ENCODE results near the gene CPNE5. TPM values are rescaled to one million over a fixed set of nuclear protein-coding genes. Genes with fewer than 3 reads are reported as not detected.

Gene CPNE5
- total and polyA plus RNA-seq, 4 experiments from 2014 or later = 0.47 to 2.7 (median 1.3) TPM

DNA sequence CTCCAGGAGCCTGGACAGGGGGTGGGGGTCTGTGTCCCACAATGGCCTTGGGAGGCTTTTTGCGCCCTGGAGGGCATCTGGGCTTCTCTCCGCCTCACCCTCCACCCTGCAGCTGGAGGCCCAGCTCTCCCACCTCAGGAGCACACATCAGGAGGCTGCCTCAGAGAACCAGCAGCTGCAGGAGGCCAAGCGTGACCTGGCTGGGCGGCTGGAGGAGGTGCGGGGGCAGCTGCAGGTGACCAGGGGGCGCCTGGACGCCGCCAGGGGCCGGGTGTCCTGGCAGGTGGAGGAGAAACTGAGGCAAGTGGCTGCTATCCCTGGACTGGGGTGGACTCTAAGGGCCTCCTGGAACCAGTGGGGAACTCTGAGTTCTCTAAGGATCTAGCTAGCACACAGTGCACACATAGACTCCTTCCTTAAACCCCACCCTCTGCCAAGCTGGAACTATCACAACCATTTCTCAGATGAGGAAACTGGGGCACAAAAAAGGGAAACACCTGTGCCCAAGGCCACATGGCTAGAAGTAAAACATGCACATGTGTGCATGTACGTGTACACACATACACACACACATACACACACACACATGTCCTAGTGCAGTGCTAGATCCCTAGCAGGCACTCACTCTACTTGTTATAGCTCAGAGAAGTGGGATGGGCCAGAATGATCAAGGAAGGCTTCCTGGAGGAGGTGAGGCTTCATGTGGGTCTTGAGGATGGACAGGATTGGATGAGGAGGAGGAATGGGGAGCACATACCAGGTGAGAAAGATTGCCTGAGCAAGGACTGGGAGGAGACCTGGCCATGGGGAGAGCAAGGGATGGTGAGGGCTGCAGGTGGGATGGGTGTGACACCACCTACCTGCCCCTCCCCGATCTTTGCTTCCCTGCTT is 118.7 kb downstream of the CPNE5 start:
- Mint-ChIP-seq H3K27me3 (no peaks in the 10 kb centered on the region), H3K27ac (peak overlapping the region in 1 of 7 donors; percentile 44), H3K4me1 (peaks cover 3 to 7% (median 4%) of the 10 kb centered on the region in 4 donors), H3K9me3 (no peaks in the 10 kb centered on the region), H3K4me3 (no peak overlapping the region), H3K36me3 (no peaks in the 10 kb centered on the region)
- Histone ChIP-seq H3K4me1 (ENCODE audit: insufficient read depth, low read length) (no peaks in the 10 kb centered on the region), H3K9me3 (ENCODE audit: control insufficient read depth in 1 of 2, low read length in 2 of 2) (no peaks in the 10 kb centered on the region), H3K27me3 (ENCODE audit: insufficient read depth, low read length) (no peaks in the 10 kb centered on the region), H3K27ac (ENCODE audit: low read depth, low read length) (no peak overlapping the region), H3K4me3 (ENCODE audit: low read length in 2 of 2) (no peak overlapping the region), H3K36me3 (ENCODE audit: insufficient read depth, low read length) (no peaks in the 10 kb centered on the region)
- CTCF ChIA-PET (ENCODE audit: partially characterized antibody) = interaction anchor here (2.7 kb wide), 1 partner anchor 38 kb away, joined by 11 read pairs; no protein-coding TSS in a partner anchor
- DNase-seq = no peak
- intact Hi-C loops (cut with micrococcal nuclease) = loop anchor here (5.0 kb wide), 1 partner anchor 37 kb away; no protein-coding TSS in a partner anchor
- POLR2A ChIA-PET (ENCODE audit: partially characterized antibody) = interaction anchor here (1.2 kb wide), 1 partner anchor 38 kb away, joined by 3 read pairs; no protein-coding TSS in a partner anchor

GRCh38 chr6:36719126-36719525 is 120.1 kb downstream of the CPNE5 start:
- H3K9me3 ChIP-seq (ENCODE audit: control insufficient read depth in 1 of 2, low read length in 2 of 2) = no peaks in the 10 kb centered on the region
- H3K27me3 ChIP-seq (ENCODE audit: insufficient read depth, low read length) = no peaks in the 10 kb centered on the region
- H3K4me3 ChIP-seq (ENCODE audit: low read length in 2 of 2) = no peak overlapping the region
- ChIA-PET POLR2A (ENCODE audit: partially characterized antibody) (no interaction called here), CTCF (ENCODE audit: partially characterized antibody) (interaction anchor here (2.7 kb wide), 1 partner anchor 40 kb away, joined by 11 read pairs; no protein-coding TSS in a partner anchor)
- intact Hi-C loops (cut with micrococcal nuclease) = no loop called here
- no peaks in the 10 kb centered on the region for H3K36me3 Mint-ChIP-seq
- DNase-seq = no peak
- H3K4me1 Mint-ChIP-seq = peaks cover 0 to 2% (median 0%) of the 10 kb centered on the region in 4 donors
- no peaks in the 10 kb centered on the region for H3K36me3 ChIP-seq (ENCODE audit: insufficient read depth, low read length)
- no peak overlapping the region for H3K27ac ChIP-seq (ENCODE audit: low read depth, low read length)
- no peaks in the 10 kb centered on the region for H3K27me3 Mint-ChIP-seq
- no peak overlapping the region for H3K27ac Mint-ChIP-seq
- no peaks in the 10 kb centered on the region for H3K4me1 ChIP-seq (ENCODE audit: insufficient read depth, low read length)
- H3K9me3 Mint-ChIP-seq = no peaks in the 10 kb centered on the region
- H3K4me3 Mint-ChIP-seq = no peak overlapping the region

- Histone ChIP-seq H3K27me3 (ENCODE audit: insufficient read depth, low read length) (no peaks in the 10 kb centered on the region), H3K36me3 (ENCODE audit: insufficient read depth, low read length) (no peaks in the 10 kb centered on the region), H3K9me3 (ENCODE audit: control insufficient read depth in 1 of 2, low read length in 2 of 2) (no peaks in the 10 kb centered on the region), H3K4me3 (ENCODE audit: low read length in 2 of 2) (no peak overlapping the region), H3K4me1 (ENCODE audit: insufficient read depth, low read length) (no peaks in the 10 kb centered on the region), H3K27ac (ENCODE audit: low read depth, low read length) (no peak overlapping the region)
- peaks cover 0 to 2% (median 0%) of the 10 kb centered on the region in 4 donors for H3K4me1 Mint-ChIP-seq
- no peak for DNase-seq
- POLR2A ChIA-PET (ENCODE audit: partially characterized antibody) = no interaction called here
- no peaks in the 10 kb centered on the region for H3K27me3 Mint-ChIP-seq
- H3K27ac Mint-ChIP-seq = no peak overlapping the region
- no peaks in the 10 kb centered on the region for H3K36me3 Mint-ChIP-seq
- H3K4me3 Mint-ChIP-seq = no peak overlapping the region
- H3K9me3 Mint-ChIP-seq = no peaks in the 10 kb centered on the region
- CTCF ChIA-PET (ENCODE audit: partially characterized antibody) = interaction anchor here (2.7 kb wide), 1 partner anchor 40 kb away, joined by 11 read pairs; no protein-coding TSS in a partner anchor
- intact Hi-C loops (cut with micrococcal nuclease) = no loop called here
These were observed 120.7 kb downstream of the CPNE5 start for GRCh38 chr6:36718560-36718959.

DNA sequence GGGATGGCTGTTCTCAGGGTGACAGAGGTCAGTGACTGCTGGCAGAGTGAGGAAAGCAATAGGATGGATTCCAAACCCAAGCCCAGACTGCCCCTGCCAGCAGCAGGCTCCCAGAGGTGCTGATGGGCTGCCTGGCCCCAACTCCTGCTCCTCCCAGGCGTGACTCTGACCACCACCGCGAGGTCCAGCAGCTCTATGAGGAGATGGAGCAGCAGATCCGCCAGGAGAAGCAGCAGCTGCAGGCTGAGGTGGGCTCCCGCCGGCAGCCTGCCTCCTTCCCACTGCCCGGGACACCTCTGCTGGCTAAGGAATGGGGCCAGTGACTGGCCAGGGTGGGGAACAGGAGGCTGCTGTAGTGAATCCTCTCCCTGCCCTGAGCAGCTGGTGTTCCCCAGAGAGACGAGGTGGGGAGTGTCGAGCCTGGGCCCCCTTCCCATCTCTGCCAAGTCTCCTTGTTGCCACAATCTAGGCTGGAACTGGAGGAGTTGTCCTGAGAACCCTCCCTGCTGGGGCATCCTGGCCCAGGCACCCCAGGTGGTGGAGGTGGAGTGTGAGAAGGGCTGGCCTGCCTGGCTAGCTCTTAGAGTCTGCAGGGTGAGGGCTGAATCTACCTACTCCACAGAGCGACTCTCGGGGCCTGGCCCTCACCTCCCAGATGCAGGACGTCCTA is 121.2 kb downstream of the CPNE5 start:
- POLR2A ChIA-PET (ENCODE audit: partially characterized antibody) = no interaction called here
- CTCF ChIA-PET (ENCODE audit: partially characterized antibody) = interaction anchor here (2.7 kb wide), 1 partner anchor 41 kb away, joined by 11 read pairs; no protein-coding TSS in a partner anchor

DNA sequence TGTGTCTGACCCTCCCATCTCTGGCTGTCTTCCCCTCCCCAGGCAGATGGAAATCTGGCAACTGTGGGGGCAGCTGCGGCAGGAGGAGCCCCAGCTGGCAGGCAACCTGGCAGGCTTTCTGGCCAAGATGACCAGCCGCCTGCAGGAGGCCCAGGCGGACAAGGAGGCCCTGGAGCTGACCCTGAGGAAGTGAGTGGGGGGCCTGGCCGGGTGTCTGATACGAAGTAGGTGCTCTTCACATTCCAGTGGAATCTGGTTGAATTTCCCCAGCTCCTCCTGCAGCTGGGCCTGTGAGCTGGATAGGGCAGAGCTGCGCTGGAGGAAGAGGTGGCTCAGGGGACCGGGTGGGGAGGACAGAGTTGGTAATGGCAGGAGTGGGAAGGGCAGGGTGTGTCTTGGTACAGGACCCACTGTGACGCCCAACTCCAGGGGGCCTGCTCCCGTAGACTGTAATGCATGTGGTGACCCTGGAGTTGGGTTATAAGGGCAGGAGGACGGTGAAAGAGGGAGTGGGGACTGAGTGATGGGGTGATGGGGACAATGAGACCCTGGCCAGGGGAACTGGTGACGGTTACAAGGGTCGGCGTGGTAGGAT is 121.9 kb downstream of the CPNE5 start:
- Histone ChIP-seq H3K36me3 (ENCODE audit: insufficient read depth, low read length) (no peaks in the 10 kb centered on the region), H3K4me1 (ENCODE audit: insufficient read depth, low read length) (no peaks in the 10 kb centered on the region), H3K4me3 (ENCODE audit: low read length in 2 of 2) (no peak overlapping the region), H3K27me3 (ENCODE audit: insufficient read depth, low read length) (no peaks in the 10 kb centered on the region), H3K27ac (ENCODE audit: low read depth, low read length) (no peak overlapping the region), H3K9me3 (ENCODE audit: control insufficient read depth in 1 of 2, low read length in 2 of 2) (no peaks in the 10 kb centered on the region)
- POLR2A ChIA-PET (ENCODE audit: partially characterized antibody) = no interaction called here
- no peak overlapping the region for H3K4me3 Mint-ChIP-seq
- no peaks in the 10 kb centered on the region for H3K27me3 Mint-ChIP-seq
- H3K36me3 Mint-ChIP-seq = no peaks in the 10 kb centered on the region
- peaks cover 0 to 2% (median 0%) of the 10 kb centered on the region in 4 donors for H3K4me1 Mint-ChIP-seq
- no peak overlapping the region for H3K27ac Mint-ChIP-seq
- CTCF ChIA-PET (ENCODE audit: partially characterized antibody) = interaction anchor here (0.5 to 1.2 kb wide), 2 partner anchors 42 to 102 kb away, joined by 3 to 4 read pairs; no protein-coding TSS in a partner anchor
- intact Hi-C loops (cut with micrococcal nuclease) = no loop called here
- no peaks in the 10 kb centered on the region for H3K9me3 Mint-ChIP-seq
- no peak for DNase-seq

More for the DNA sequence above, 121.2 kb downstream of the CPNE5 start:
- H3K36me3 Mint-ChIP-seq = no peaks in the 10 kb centered on the region
- no peaks in the 10 kb centered on the region for H3K36me3 ChIP-seq (ENCODE audit: insufficient read depth, low read length)
- no peaks in the 10 kb centered on the region for H3K27me3 Mint-ChIP-seq
- no peaks in the 10 kb centered on the region for H3K27me3 ChIP-seq (ENCODE audit: insufficient read depth, low read length)
- intact Hi-C loops (cut with micrococcal nuclease) = no loop called here
- no peak overlapping the region for H3K27ac Mint-ChIP-seq
- no peaks in the 10 kb centered on the region for H3K9me3 Mint-ChIP-seq
- no peak overlapping the region for H3K4me3 Mint-ChIP-seq
- H3K4me3 ChIP-seq (ENCODE audit: low read length in 2 of 2) = no peak overlapping the region
- H3K9me3 ChIP-seq (ENCODE audit: control insufficient read depth in 1 of 2, low read length in 2 of 2) = no peaks in the 10 kb centered on the region
- H3K4me1 Mint-ChIP-seq = peaks cover 0 to 2% (median 0%) of the 10 kb centered on the region in 4 donors
- H3K4me1 ChIP-seq (ENCODE audit: insufficient read depth, low read length) = no peaks in the 10 kb centered on the region
- DNase-seq = no peak
- H3K27ac ChIP-seq (ENCODE audit: low read depth, low read length) = no peak overlapping the region

DNA sequence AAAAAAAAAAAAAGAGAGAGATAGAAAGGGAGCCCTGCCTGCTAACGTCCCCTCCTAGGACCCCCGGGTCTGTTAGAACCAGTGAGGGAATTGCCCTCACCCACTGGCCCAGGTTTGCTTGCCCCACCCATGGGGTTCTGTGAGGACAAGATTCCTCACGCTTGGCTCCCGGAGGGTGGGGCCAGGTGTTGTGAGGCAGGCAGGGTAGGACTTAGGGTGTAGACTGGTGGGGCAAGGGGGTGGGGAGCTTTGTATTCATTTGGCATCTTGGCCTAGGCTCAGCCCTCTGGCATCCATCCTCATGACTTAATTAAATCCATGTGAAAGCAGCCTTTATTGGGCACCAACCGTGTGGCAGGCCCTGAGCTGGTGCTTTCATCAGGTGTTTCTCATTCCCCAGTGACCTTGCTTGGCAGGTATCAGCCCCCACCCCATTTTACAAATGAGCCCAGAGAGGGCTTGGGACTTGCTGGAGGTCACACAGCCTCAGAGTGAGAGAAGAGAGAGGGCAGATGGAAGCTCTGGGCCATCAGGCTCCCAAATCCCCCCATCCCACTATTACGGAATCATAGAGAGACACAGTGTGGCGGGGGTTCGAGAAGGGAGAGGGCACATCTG is 122.7 kb downstream of the CPNE5 start:
- Mint-ChIP-seq H3K27me3 (no peaks in the 10 kb centered on the region), H3K9me3 (no peaks in the 10 kb centered on the region), H3K4me1 (peaks cover 0 to 2% (median 0%) of the 10 kb centered on the region in 4 donors), H3K4me3 (no peak overlapping the region), H3K27ac (no peak overlapping the region), H3K36me3 (no peaks in the 10 kb centered on the region)
- DNase-seq = no peak
- Histone ChIP-seq H3K9me3 (ENCODE audit: control insufficient read depth in 1 of 2, low read length in 2 of 2) (no peaks in the 10 kb centered on the region), H3K27ac (ENCODE audit: low read depth, low read length) (no peak overlapping the region), H3K4me1 (ENCODE audit: insufficient read depth, low read length) (no peaks in the 10 kb centered on the region), H3K27me3 (ENCODE audit: insufficient read depth, low read length) (no peaks in the 10 kb centered on the region), H3K36me3 (ENCODE audit: insufficient read depth, low read length) (no peaks in the 10 kb centered on the region), H3K4me3 (ENCODE audit: low read length in 2 of 2) (no peak overlapping the region)
- ChIA-PET CTCF (ENCODE audit: partially characterized antibody) (interaction anchor here (0.5 to 1.2 kb wide), 3 partner anchors 8 to 101 kb away, joined by 3 to 4 read pairs (median 3); no protein-coding TSS in a partner anchor), POLR2A (ENCODE audit: partially characterized antibody) (interaction anchor here (0.7 kb wide), 1 partner anchor 15 kb away, joined by 3 read pairs; no protein-coding TSS in a partner anchor)
- intact Hi-C loops (cut with micrococcal nuclease) = no loop called here
